ENCODE data around the gene SLC51B. TPM values are rescaled to one million over a fixed set of nuclear protein-coding genes. Genes with fewer than 3 reads are reported as not detected.

SLC51B gene
- polyA plus RNA-seq, 1 of the 3 experiments (the other 2 are of a cell fraction): not detected

GRCh38 chr15:65051266-65051665, 6.1 kb downstream of the SLC51B start:
- no CpG with 5 or more reads among the region's 2 CpGs for WGBS (ENCODE audit: low lambda C conversion rate)
- Histone ChIP-seq H4K20me1 (ENCODE audit: insufficient read depth) (no peaks in the 10 kb centered on the region), H3K36me3 (replicated peaks in 1 of 2; ENCODE audit: control insufficient read depth in 1 of 2, insufficient read depth in 2 of 2, low read length in 1 of 2) (no peaks in the 10 kb centered on the region), H3K27ac (ENCODE audit: low read depth in 2 of 2, low read length in 1 of 2) (no peak overlapping the region), H3K27me3 (ENCODE audit: insufficient read depth) (no peaks in the 10 kb centered on the region), H3K4me2 (no peak overlapping the region), H3K79me2 (ENCODE audit: insufficient read depth) (no peaks in the 10 kb centered on the region), H3K4me3 (ENCODE audit: low read depth in 2 of 2, low read length in 1 of 2) (no peak overlapping the region), H3K4me1 (ENCODE audit: control insufficient read depth in 1 of 2, insufficient read depth in 2 of 2, low read depth in 1 of 2, low read length in 1 of 2) (peaks cover 0 to 10% of the 10 kb centered on the region in 2 experiments; a peak in 1 of 4 replicates), H3K9me2 (no peaks in the 10 kb centered on the region), H3F3A (replicated peaks; ENCODE audit: insufficient read depth) (no peaks in the 10 kb centered on the region), H3K9me3 (no peaks in the 10 kb centered on the region), H2AFZ (ENCODE audit: low read depth) (no peak overlapping the region), H3K9ac (no peak overlapping the region)
- no peak for TF ChIP-seq FOXM1 (IDR thresholded peaks at IDR 0.05; ENCODE audit: low read depth)
- no peak for TF ChIP-seq JUND (IDR thresholded peaks at IDR 0.05)
- TF ChIP-seq ZBTB33 (IDR thresholded peaks at IDR 0.05; ENCODE audit: borderline replicate concordance, low read depth): no peak
- TF ChIP-seq PBX3 (IDR thresholded peaks at IDR 0.05): no peak
- no peak for TF ChIP-seq RCOR1 (IDR thresholded peaks at IDR 0.05; ENCODE audit: low read length)
- no peak for TF ChIP-seq ELF1 (IDR thresholded peaks at IDR 0.05)
- no peak for TF ChIP-seq RFX5 (IDR thresholded peaks at IDR 0.05; ENCODE audit: low read length)
- TF ChIP-seq EP300 (IDR thresholded peaks at IDR 0.05; ENCODE audit: borderline replicate concordance in 1 of 2, low read depth in 1 of 2, low read length in 1 of 2): no peak
- no peak for TF ChIP-seq CTCF (IDR thresholded peaks at IDR 0.05)
- no peak for TF ChIP-seq NRF1 (IDR thresholded peaks at IDR 0.05; ENCODE audit: low read depth, low read length)
- TF ChIP-seq MEF2A (IDR thresholded peaks at IDR 0.05; ENCODE audit: borderline replicate concordance, low read depth): no peak
- no peak for TF ChIP-seq TEAD4 (IDR thresholded peaks at IDR 0.05; ENCODE audit: borderline replicate concordance, insufficient read depth)
- TF ChIP-seq RAD21 (IDR thresholded peaks at IDR 0.05; ENCODE audit: low read length): no peak
- no peak for TF ChIP-seq IRF3 (IDR thresholded peaks at IDR 0.05; ENCODE audit: low read depth, low read length)
- no peak for TF ChIP-seq SIN3A (IDR thresholded peaks at IDR 0.05; ENCODE audit: borderline replicate concordance, low read depth, low read length)
- TF ChIP-seq YY1 (IDR thresholded peaks at IDR 0.05; ENCODE audit: low read depth): no peak
- no peak for TF ChIP-seq GATA2 (CRISPR knock-in tag; IDR thresholded peaks at IDR 0.05)
- ChIA-PET CTCF (interaction anchor here (0.6 to 9.3 kb wide), 8 partner anchors 14 to 321 kb away, joined by 3 to 109 read pairs (median 8); partner anchors contain the start of gene RASL12), POLR2A (no interaction called here)
- no peak for DNase-seq

Measured in SK-N-SH (cell line).